Stimulated activated CD8-positive, alpha-beta memory T cell treated with anti-CD3 and anti-CD28 coated beads, Interleukin-2, amount 100 ng/mL, for 48 hours (primary cell): ENCODE measurements around the gene ASXL1.
"Not testable (repeated sequence)": the region's sequence is repeated elsewhere in the genome, so short reads cannot be mapped to it uniquely, and the experiment has no call there.

ENCODE experiments used
- DNase-seq, 2 donors: peaks; one replicate each; pipeline ENCODE4 v3.0.0-alpha.2; 2020; ENCODE audit warnings: low read depth in 2 of 2

The ASXL1 gene

GRCh38 chr20:32465901-32466675, 108.0 kb downstream of the ASXL1 start:
- DNase-seq, result not testable (repeated sequence)

- no peak for DNase-seq
Observed at GRCh38 chr20:32466739-32467505, 108.8 kb downstream of the ASXL1 start.

GRCh38 chr20:32467506-32468312, 109.6 kb downstream of the ASXL1 start:
- DNase-seq, result no peak

- no peak for DNase-seq
Observed at GRCh38 chr20:32468313-32468640, 110.1 kb downstream of the ASXL1 start.

GRCh38 chr20:32468860-32469259, 110.7 kb downstream of the ASXL1 start:
- DNase-seq, result no peak

GRCh38 chr20:32470025-32470861, 112.1 kb downstream of the ASXL1 start:
- no peak for DNase-seq

GRCh38 chr20:32470940-32471339, 112.8 kb downstream of the ASXL1 start:
- DNase-seq, result no peak

GRCh38 chr20:32472581-32473207, 114.6 kb downstream of the ASXL1 start:
- DNase-seq, result no peak

GRCh38 chr20:32473231-32474008, 115.3 kb downstream of the ASXL1 start:
- DNase-seq, result no peak

GRCh38 chr20:32474009-32474716, 116.0 kb downstream of the ASXL1 start:
- no peak for DNase-seq

- DNase-seq, result no peak
Observed at GRCh38 chr20:32474717-32474966, 116.5 kb downstream of the ASXL1 start.

- DNase-seq, result no peak
Observed at GRCh38 chr20:32474967-32475811, 117.1 kb downstream of the ASXL1 start.

- DNase-seq, result no peak
Observed at GRCh38 chr20:32476684-32477593, 118.8 kb downstream of the ASXL1 start.

- DNase-seq, result no peak
Observed at GRCh38 chr20:32477594-32478512, 119.7 kb downstream of the ASXL1 start.

- no peak for DNase-seq
Observed at GRCh38 chr20:32478576-32478975, 120.4 kb downstream of the ASXL1 start.

GRCh38 chr20:32479012-32479411, 120.9 kb downstream of the ASXL1 start:
- DNase-seq, result no peak

GRCh38 chr20:32479697-32480171, 121.6 kb downstream of the ASXL1 start:
- no peak for DNase-seq
